GM12892 (cell line): ENCODE measurements around the gene TET1.

Experiments used
- POLR2A ChIP-seq: IDR thresholded peaks from 2 replicates; pipeline ENCODE4 v1.6.1; 2011; ENCODE audit warnings: low read depth, low read length, control low read depth
- POLR2AphosphoS5 ChIP-seq: IDR thresholded peaks from 2 replicates; pipeline ENCODE4 v1.6.1; 2011; ENCODE audit warnings: low read depth, low read length, control low read depth
- TAF1 ChIP-seq: IDR thresholded peaks from 2 replicates; pipeline ENCODE4 v1.6.1; 2011; ENCODE audit warnings: low read depth, mild to moderate bottlenecking, control low read depth, low read length, borderline replicate concordance

- TF ChIP-seq TAF1 (no peak), POLR2A (no peak), POLR2AphosphoS5 (no peak)
Observed at GRCh38 chr10:68576118-68576517, 16.0 kb downstream of the TET1 start.
